Left forelimb (tissue), 1 donor: ENCODE data around the gene DDX53.

Experiments
- DNase-seq: peaks from one replicate; pipeline ENCODE4 v3.0.0-alpha.2; 2018; ENCODE audit warnings: low spot score

Gene DDX53

DNA sequence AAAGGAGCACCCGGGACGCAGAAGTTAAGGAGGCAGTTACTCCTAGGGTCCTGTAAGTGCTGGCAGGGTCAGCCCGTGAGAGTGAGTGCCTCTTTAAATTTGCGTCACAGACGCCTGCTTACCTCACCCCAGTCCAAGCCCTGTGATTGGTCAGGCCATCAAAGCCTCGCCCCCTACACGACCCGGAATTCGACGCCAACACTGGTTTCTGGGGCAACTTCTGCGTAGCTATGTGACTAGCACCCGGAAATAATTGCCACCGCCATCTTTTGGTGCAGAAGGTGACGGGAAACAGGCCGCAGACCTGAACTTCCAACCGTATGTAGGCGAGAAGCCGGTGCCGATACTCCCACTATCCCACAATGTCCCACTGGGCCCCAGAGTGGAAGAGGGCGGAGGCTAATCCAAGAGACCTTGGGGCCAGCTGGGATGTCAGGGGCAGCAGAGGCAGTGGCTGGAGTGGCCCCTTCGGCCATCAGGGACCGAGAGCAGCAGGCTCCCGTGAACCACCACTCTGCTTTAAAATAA is at the start of gene DDX53:
Gene DDX53, plus strand, starts transcription at position 265 of the 528 bp plus-strand sequence. Its CDS starts 98 bp downstream, at position 363.
- DNase-seq, result no peak

DNA sequence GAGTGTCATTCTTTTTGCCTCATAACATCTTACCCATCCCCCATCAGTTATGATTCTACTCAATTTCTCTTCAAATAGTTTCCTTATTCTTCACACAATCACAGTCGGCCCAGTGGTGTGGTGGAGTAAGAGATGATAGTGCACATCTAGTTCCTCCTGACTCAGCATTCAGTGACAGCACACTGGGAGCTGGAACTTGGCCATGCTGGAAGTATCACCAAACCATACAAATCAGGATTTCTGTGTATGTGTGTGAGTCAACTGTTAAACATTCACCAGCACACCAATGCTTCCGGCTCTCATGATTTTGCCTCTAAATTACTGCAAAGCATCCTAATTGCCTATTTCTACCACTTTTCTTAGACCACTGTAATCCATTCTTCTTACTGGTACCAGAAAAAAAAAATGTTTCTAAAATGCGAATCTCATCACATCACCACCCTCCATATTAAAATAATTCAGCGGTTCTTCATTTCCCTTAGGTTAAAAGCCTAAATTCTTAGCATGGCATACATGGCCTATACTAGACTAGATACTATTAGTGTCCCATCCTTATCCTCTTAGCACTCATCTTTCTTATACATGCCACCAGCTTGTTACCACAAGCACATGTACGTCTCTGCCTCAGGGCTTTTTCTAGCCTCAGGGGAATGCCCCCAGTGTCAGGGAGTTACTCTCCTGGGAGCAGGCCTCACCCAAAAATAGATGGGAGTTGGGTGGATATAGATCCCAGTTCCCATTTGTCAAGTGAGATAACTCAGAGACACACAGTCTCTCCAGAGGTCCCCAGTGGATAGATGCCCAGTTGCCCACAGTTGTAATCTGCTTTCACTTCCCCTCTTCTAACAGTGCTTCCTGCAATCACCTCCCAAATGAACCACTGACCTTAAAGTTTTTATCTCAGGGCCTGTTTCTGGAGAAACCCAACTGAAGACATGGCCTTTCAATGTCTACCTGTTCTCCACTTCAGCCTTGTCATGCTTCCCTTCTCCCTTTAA is 49.2 kb upstream of the DDX53 start:
- DNase-seq, result no peak

DNA sequence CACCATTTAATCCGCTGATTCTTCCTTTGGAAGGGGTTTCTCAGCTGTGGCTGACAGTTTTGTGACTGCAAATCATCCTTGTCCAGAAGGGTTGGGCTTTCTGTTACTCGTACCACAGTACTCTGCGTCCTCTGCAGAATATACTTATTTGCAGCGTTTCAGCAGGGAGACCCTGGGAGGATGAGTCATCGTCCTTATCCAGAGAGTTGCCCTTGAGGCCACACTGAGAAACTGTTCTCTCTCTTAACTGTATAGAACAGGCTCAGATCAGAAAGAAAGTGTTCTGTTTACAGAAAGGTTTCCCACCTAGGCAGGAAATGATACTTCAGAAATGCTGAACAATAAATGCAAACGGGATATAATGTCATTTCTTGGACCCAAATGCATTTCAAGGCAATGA is 47.8 kb upstream of the DDX53 start:
- DNase-seq, result no peak

DNA sequence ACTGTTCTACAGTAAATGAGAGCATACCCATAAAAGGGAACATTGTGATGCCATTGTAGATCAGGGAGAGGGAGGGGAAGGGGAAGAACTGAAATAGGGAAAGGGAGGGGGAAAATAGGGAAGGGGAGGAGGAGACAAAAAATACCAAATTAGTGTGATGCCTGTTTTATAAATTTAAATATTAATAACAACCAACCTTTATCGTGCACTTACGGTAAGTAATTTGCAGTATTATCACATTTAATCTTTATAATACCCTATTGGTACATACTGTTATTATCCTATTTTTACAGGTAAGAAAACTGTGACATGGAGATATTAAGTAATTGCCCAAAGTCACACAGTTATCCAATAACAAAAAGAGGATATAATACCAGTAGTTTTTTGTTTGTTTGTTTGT is 41.5 kb upstream of the DDX53 start:
- DNase-seq, result no peak

DNA sequence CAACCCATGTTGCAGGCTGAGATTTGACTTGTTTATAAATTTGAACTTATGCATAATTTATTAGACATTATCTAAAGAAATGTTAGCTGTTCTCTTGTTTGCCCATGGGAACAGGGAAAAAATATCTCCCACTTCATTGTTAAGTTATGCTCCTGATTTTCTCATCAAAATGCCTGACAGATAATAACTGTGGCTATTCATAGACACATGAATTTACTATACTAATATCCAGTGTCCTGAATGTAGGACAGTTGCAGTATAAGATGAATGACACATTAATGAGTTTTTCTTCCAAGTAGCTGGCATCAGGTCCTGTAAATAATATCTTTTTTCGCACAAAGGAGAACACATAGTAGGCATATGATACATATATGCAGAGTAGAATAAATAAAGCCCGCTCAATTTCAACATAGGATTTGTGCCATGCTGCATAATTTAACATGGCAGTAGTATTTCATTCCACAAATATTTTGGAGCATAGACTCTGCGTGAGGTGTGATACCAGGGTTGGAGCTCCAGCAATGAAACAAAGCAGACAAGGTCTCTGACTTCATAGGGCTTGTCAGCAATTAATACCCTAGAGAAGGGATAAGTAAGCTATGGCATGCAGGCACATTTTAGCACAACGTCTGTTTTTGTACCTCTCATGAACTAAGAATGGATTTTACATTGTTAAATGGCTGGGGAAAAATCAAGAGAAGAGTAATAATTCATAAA is 40.4 kb upstream of the DDX53 start:
- no peak for DNase-seq

DNA sequence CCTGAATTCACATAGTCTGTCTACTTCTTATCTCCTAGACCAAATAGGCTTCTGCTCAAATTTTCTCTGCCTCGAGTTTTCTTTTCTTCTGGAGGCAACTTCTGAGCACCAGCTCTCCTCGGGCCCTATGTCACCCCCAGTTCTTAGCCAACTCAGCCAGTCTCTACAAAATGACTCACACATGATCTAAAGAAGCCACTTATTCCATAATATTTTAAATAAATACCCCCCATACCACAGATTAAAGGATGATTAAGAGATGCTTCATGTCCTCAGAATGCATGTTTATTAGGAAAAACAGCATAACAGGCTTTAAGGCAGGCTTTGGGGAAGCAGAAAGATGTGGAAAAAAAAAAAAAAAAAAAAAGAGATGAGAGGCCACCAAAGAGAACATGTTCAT is 36.6 kb upstream of the DDX53 start:
- no peak for DNase-seq

DNA sequence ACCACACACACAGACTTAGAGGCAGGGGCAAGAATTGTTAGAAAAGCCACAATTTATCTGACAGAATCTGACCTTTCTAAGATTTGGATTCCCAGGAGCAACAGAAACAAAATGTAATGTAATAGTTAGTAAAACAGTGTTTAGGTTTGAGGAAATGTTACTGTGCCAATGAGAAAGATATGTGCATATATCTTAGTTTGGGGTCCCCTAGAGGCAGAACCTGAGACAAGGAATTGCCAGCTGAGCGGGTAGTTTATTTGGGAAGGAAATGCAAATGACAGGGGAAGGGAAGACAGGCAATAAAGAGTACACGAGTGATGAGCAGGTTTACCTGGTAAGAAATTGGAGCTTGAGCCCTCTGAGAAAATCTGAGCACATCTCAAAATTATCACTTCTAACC is 31.3 kb upstream of the DDX53 start:
- no peak for DNase-seq

DNA sequence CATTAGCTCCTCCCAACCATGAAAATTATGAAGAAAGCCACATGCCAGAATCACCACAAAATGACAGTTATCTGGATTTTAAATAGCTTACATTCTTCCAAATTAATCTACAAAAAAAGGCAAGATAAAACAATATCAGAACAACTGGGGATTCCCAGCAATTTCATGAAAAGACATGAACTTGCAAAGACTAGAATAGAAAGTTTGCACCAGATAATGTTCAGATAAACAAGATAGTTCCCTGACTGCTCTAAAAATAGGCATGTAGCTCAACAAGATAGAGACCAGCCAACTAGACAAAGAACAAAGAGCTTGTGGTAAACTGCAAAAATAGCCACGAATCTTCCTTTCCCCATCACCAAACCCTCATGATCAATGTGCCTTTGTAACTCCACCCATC is 30.3 kb upstream of the DDX53 start:
- no peak for DNase-seq

DNA sequence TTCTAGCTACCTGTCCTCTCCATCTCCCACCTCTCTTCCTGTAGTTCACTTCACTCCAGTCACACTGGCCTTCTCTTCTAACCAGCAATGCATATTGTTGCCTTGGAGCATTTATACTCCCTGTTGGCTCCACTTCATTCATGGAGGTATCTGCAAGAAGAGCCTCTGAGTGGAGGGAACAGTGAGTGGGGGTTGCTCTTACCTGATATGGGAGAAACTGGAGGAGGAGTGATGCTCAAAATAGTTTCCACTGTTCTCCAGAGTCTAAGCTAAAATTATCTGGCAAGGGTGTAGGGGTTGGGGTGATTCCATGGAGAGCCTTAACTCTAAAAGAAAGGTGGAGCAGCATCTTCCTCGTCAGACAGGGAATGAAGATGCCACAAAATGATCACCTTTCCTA is 28.9 kb upstream of the DDX53 start:
- no peak for DNase-seq

DNA sequence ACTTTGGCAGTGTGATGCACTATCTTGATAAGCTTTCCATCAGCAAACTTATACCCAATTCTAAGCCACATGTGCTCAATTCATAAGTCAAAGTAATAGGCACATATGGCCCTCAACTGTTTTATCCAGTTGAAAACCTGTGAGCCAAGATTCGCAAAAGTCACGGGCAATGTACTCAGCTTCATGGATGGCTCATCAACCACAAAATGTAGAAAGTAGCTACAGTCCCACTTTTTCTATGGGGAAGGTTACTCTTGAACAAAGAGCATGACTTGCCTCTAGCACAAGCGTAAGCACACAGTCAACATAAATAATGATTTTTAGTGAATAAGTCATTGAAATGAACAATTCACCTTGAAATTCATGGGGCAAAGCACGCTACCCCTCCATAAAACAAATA is 25.1 kb upstream of the DDX53 start:
- no peak for DNase-seq

DNA sequence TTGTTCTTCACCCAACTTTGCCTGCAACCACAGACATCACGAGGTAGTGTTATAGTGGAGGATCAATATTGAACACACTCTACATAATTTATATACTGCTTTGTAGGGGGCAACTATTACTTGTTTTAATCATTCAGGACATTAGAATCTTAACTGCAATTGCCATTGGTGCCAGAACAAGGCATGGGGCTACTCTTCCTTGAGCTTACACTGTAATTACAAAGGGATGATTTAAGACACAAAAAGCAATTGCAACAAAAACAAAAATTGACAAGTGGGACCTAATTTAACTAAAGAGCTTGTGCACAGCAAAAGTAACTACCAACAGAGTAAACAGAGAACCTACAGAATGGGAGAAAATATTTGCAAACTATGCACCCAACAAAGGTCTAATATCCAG is 24.0 kb upstream of the DDX53 start:
- DNase-seq, result no peak

DNA sequence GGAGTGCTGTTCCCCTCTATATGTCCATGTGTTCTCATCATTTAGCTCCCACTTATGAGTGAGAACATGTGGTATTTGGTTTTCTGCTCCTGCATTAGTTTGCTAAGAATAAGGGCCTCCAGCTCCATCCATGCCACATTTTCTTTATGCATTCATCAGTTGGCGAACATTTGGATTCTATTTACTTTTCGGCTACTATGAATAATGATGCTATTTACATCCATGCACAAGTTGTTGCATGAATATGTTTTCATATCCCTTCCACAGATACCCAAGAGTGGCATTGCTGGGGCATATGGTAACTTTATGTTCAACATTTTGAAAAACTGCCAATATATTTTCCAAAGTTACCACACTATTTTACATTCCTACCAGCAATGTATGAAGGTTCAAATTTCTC is 13.8 kb upstream of the DDX53 start:
- DNase-seq, result no peak

DNA sequence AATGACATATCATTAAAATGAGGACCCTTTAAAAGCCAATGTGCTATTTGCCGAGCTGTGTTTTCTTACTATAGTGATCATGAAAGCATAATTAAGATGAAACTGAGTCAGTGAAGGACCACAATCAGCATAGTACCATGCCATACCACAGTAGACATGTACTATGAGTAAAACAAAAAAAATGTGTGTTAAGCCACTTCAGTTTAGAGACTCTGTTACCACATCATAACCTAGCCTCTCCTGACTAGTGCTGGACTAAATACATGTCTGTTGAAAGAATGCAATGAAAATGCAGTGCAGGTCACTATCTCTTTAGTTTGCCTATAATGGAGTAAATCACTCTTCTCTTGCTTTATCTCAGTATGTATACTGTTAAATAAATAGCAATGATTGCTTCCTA is 12.3 kb upstream of the DDX53 start:
- no peak for DNase-seq

DNA sequence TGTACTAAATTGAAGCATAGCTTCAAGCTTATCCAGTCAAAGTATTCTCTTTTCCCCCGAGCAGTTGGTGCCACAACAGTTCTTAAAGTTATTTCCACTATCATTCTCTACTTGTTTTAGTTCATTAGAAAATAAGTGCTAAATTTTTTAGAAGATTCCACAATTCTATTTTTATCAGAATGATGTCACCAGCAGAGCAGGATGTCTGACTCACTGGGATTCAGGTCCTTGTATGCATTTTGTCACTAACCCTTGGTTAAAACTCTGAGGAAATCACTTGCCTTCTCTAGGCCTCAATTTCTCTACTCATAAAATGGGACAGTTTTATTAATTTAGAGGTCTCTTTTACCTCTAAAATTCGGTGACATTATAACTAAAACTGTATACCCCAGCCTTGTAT is 3.4 kb downstream of the DDX53 start:
- DNase-seq, result no peak

DNA sequence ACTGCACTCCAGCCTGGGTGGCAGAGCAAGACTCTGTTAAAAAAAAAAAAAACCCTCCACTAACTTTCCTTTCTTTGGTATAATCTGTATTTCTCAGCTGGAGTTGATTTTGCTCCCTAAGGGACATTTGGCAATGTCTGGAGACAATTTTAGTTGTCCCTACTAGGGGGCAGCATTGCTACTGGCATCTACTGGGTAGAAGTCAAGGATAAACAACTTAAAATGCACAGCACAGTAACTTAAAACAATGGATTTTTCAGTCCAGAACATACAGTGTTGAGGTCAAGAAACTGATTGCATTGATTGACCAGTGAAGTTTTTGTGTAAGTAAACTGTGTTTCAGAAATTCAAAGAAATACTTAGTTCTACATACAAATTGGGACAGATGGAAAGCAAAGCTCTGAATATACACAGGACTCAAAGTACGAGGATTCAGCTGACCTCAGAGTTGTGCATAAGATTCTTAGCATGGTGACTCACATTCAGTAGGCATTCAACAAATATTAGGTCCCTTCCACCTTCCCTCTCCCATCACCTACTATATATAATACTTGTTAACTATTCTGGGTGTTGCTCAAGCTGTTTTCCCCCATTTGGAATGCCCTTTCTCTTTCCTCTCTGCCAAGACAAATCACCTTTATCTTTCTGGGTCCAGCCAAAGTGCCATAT is 8.8 kb downstream of the DDX53 start:
- no peak for DNase-seq

DNA sequence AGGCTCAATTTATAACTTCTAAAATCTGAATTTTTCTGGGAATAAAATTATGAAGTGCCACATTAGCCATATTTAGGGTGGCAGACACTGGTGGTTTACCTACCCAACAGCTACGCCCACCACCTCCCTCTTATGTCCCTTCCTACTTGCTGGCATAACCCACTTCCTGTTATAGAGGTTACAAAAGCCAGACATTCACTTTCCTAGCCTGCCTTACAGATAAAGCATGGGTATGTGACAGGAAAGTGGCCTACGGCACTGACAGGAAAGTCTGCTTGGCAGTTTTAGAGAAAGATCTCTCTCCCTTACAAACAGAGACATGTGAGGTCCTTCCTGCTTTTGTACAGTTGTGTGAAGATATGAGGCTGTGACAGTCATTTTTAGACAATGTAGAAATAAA is 12.4 kb downstream of the DDX53 start:
- DNase-seq, result no peak

DNA sequence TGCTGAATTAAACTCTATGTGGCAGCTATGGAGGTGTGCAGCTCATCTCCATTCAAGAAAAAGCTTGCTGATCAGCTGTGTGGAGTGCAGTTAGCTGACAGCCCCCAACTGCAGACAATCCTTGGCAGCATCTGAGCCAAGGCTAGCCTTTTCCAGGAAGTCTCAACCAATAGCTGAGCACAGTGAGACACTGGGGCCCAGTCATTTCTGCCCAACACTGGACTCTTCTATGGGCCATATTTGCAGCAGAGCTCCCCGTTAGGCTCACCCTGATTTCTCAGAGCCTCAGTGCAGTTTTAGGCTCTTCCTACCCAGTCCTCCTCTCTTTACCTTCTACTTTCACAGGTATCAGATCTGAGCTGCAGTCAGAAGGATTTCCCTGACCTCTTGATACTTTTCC is 12.9 kb downstream of the DDX53 start:
- no peak for DNase-seq

DNA sequence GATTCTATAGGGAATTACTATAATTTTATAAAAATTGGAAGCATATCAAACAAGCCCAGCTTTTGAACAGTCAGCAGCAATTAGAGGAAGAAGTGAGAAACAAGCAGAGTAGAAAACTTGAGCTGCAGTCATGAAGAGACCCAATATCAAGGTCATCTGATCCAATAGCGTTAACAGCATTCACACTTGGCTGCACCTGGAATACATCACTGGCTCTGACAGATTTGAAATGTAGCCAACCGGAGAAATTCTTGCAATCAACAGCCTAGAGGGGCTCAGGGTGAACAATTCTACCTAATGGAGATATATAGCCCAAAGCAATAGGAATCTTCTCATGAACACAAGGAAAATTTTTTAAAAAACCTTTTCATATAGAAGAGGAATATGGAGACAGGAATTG is 13.6 kb downstream of the DDX53 start:
- no peak for DNase-seq

DNA sequence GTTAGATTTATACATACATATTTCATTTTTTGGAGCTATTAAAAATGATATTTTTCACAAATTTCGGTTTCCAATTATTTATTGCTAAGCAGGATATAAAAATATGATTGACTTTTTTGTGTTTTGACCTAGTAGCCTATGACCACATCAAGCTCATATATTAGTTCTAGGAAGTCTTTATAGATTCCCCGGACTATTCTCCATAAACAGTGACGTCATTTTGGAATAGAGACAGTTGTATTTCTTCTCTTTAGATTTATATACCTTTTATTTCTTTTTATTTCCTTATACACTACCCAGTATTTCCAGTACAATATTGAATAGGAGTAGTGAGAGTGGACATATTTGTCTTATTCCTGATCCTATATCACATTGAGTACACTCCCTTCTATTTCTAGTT is 31.8 kb downstream of the DDX53 start:
- no peak for DNase-seq

DNA sequence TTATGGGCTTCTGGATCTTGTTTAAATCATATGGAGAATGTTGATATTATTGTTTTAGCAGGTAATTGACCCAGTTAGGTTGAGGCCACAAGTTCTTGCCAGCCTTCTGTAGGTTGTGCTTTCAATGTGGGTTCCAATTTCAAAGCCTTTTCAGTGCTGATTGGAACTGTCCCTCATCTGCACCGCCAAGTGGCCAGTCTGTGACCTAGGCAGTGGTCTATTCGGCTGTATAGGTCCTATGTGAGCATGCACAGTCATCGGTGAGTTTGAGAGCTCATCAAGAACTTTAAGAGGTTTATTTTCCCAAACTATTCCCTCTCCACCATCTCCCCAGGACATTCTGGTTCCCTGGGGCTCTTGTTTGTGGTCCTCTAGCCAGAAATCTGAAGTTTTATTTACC is 35.7 kb downstream of the DDX53 start:
- DNase-seq, result no peak

DNA sequence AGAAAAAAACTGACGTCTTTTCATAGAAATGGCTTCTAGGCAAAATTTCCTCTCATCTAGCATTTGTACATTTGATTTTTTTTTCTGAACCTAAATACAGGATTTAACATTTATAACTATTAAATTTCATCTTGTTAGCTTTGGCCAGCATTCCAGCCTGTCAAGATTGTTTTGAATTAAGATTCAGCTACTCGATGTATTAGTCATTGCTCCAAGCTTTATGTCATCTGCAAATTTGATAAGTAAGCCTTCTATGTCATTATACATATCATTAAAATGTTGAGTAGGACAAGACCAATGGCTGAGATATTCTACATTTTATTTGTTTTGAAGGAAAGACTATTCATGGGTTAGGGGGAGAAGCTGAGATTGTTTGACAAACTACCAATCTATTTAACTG is 46.7 kb downstream of the DDX53 start:
- DNase-seq, result no peak

DNA sequence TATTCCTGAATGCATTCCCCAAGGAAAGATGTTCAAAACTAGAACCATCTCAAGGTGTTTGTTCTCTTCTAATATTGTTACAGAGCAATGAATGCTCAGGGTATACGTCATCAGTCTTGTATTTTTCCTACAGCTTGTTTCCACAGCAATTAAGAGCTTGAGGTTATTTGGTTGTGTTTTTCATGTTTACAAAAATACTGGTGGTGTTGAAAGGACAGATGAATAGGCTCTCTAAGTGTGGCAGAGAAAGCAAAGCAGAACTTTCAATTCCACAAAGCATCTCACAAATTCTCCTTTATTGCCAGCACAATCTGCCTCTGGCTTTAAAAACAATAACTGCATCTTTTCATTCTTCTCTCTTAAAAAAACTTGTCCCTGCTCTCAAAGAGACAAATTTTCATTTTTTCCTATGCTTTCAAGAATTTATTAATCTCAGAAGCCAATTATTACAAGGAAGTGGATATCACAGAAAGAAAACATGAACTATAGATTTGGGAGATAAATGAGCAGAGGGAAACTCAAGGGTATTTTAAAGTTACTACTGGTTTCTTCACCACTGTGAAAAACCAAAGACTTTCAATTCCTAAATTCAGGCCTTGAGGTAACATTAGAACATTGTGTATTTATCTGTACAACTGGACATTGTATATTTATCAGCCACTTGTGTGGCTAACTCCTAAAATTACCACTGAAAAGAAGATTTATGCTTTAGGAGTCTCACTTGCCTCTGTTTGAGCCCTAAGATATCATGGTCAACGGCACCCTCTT is 49.2 kb downstream of the DDX53 start:
- DNase-seq, result no peak
